Measurements from ENCODE around the gene PTPN5.
A peak's percentile ranks its signal among the peaks of the same experiment; 100 is the strongest.

PTPN5 gene

DNA sequence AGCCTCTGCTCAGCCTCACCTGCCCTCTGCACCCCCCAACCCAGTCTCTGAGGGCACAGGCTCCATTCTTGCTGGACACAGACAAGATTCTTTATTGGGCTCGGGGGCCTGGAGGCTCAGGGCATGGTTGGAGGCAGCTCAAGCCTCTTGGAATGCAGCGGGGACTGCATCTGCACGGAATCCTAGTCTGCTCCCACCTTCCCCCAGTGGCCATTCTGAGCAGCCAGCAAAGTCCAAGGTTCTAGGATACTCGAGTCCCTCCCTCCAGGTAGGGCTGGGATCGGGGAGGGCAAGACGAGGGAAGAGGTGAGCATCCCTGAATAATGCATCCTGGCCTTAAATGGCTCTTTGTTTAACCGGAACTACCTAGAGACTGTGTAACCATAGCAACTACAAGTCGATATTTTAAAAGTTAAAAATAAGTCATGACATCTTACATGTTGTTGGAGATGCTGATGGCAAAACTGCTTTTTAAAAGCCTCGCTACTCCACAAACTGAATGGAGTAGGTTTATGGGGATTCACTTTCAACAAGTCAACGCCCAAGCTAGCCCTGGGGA, 54.9 kb downstream of the PTPN5 start:
- DNase-seq: no peak

DNA sequence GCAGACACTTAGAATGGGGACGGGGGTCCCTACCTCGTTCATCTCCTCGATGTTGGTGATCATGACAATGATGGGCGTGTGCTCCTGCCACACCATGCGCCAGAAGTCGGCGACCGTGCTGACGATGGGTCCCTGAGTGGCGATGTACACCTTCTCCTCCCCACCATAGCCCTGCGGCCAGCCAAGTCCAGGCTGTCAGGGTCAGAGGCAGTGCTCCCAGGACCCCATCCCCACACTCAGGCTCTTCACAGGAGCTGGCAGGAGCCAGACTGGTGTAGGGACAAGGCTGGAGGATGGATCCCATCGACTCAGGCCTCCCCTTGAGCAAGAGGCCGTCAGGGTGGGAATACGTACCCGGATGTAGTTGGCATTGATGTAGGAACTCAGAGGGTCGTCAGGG, 58.4 kb downstream of the PTPN5 start:
- no peak for DNase-seq

- DNase-seq: peak; percentile 53
Measured at GRCh38 chr11:18731949-18732821, 59.4 kb downstream of the PTPN5 start.

GRCh38 chr11:18731441-18731840, 60.2 kb downstream of the PTPN5 start:
- DNase-seq: no peak

DNA sequence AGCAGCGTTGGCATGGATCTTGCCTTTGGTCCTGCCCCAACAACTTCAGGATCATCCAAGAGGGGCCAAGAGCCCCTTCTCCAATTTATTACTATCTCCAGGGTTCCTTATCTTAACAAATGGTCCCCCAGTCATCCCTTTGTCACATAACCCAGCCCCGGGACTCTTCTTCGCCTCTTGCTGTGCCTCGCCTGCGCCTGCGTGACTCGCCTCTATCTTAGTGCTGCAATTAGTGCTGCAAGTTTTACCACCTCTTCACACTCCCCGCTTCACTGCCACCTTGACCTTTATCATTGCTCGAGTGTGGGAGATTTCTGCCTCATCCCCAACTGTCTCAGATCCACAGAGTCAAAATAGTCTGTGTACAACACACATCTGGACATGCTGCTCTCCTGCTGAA, 61.6 kb downstream of the PTPN5 start:
- DNase-seq: no peak

- no peak for DNase-seq
Measured at GRCh38 chr11:18729426-18729825, 62.2 kb downstream of the PTPN5 start.

DNA sequence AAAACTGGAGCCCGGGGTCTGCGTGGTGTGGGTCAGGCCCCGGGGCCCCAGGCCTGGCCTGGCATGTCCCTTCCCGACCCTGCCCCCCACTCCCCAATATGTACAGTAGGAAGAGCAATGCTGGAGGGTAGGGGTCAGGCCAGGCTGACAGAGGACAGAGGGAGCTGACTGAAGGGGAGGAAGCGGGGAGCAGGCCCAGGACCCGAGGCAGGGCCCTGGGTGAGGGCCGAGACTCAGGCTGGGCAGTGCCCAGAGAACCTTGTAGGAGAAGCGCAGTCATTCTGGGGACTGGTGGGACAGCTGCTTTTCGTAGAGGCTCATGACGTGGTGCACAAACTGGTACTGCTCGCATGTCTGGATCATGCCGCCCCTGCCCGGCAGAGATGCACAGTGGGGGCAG, 62.9 kb downstream of the PTPN5 start:
- no peak for DNase-seq

DNA sequence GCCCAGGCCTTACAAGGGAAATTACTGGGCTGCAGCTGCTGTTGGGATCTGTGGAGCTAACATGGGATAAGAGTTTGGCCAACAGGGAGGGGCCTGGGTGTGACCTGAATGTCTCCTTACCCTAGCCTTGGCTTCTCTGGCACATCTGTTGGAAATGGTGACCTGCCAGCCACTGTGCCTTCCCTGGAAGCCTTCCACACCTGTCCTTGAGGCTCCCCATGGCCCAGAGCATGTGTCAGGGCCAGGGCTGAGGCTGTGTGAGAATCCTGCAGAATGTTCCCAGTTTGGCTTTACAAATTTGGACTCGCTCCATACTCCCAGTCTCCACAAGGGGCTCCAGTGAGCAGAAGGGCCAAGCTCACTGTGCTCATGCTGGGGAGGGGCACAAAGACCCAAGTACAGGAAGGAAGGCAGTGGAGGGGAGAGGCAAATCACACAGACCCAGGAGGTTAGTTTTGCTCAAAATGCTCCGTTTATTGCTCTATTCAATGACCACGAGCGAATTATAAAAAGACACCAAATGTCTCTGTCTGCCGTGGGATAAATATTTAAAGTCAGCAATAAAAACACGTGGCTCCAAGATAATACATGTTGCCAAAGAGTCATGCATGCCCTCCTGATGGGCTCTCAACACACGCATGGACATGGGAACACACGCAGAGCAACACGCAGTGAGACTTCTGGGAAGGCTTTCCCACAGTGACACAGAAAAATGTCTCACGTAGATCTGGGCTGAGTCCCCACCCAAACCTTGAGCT, 63.9 kb downstream of the PTPN5 start:
- DNase-seq: peak; percentile 28

- DNase-seq: no peak
Measured at GRCh38 chr11:18726040-18726439, 65.6 kb downstream of the PTPN5 start, which contains the start of gene IGSF22. Gene IGSF22 (minus strand): TSS chr11:18726188. CDS start chr11:18724236, 1,952 bp downstream.

GRCh38 chr11:18723991-18724390, 67.6 kb downstream of the PTPN5 start:
- no peak for DNase-seq

DNA sequence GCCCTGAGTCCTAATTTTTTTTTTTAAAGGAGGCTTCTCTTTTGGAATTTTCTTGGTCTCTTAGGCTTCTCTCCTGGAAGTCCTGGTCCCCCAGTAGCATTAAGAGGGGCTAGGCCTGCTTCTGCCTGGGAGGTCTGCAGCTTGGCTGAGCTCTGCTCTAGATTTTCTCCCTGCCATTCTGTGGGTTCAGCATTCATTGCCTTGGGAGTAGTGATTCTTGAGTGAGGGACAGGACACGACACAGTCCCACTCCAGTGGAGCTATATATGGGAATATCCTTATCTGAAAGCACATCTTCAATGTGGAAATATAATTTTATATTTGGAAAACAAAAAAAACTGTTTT, 69.3 kb downstream of the PTPN5 start:
- DNase-seq: no peak

DNA sequence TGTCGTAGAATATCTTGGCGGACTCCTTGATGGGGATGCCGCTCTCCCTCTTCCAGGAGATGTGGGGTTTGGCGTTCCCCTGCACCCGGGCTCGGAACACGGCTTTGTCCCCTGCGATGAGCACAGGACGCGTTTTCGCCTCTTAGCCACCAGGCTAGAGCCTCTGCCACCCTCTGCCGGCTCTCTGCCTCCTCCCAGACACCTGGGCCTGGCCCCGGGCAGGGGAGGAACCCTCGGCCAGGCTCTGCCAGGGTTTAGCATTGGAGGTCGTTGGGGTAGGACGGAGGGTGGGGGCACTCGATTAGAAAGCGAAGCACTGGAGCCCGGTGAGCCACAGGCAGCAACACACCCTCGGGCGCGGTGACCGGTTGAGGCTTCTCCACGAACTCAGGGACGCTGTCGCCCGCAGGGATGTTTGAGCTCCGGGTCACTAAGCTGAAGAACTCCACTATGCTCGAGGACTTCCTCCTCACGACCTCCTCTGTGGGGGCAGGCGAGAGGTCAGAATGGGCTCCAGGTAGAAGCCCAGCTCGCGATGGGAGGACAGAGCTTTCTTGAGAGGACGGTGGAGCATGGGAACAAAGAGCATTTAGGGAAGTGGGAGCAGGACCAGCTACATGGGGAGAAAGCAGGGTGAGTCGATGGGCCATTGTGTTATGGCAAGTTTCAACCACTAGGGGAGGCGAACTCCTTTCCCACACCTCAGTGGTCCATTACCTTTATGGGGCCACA, 69.9 kb downstream of the PTPN5 start:
- peak; percentile 31 for DNase-seq

- DNase-seq: peak; percentile 72
Measured at GRCh38 chr11:18720808-18721560, 70.6 kb downstream of the PTPN5 start.

- DNase-seq: no peak
Measured at GRCh38 chr11:18720091-18720807, 71.3 kb downstream of the PTPN5 start.

- DNase-seq: no peak
Measured at GRCh38 chr11:18715476-18715875, 76.1 kb downstream of the PTPN5 start.

DNA sequence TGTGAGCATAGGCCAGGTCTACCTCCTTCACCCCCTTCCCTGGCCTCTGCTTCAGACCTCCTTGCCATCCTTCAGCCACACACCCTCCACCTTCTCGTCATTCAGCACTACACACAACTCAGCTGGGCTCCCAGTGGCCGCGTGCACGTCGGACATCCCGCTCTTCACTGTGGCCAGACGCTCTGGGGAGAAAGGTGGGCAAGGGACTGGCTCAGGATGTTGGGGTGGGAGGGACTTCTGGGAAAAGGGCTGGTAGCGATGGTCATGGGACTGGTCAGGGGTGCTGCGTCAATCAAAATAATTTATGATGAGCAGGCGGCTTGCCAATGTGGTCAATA, 77.2 kb downstream of the PTPN5 start:
- DNase-seq: no peak

DNA sequence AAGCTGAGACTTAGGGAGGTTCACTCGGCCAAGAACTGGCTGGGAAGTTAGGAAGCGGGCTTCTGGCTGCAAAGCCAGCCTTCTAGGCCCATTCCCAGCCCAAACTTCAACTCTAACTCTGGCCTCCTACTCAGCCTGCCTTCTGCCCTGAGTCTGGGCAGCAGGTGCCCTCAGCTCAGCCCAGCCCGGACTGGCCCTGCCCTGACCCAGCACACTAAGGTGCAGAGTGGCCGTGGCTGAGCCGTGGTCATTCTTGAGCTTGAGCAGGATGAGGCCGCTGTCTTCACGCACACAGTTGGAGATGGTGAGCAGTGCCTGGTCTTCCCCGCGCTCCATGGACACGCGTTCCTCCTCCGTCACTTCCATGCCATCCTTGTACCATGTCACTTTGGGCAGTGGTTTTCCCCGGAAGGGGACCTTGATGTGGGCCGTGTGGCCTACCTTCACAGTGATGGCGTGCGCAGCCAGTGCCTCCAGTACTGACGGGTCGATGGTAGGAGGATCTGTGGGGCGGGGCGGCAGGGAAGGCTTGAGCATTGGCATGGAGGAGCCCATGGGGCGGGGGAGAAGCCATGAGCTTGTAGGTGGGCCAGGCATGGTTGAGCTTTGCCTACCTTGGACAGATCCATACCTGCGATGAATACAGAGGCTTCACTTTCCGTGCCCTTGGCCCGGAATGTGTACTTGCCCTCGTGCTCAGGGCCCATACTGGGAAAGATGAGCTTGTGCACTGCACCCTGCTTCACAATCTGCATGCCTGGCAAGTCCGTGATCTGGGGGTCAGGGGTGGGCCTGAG, 77.8 kb downstream of the PTPN5 start:
- DNase-seq: no peak

DNA sequence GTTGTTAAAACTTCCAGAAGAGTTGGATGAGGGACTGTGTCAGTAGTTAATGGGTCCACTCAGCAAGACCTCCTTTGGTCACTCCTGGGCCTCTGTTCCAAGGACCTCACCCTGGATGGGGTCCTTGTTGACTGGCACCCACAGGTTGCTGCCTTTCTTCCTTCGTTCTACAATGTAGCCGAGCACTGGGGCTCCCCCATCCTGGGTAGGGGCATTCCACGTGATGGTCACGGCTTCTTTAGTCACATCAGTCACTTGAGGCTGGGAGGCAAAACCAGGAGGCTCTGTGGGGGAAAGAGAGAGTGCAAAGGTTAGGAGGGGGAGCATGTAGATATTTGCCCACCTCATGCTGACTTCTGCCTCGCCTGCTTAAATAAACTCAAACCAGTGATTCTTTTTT, 81.1 kb downstream of the PTPN5 start:
- no peak for DNase-seq

- DNase-seq: no peak
Measured at GRCh38 chr11:18709414-18709813, 82.2 kb downstream of the PTPN5 start.

DNA sequence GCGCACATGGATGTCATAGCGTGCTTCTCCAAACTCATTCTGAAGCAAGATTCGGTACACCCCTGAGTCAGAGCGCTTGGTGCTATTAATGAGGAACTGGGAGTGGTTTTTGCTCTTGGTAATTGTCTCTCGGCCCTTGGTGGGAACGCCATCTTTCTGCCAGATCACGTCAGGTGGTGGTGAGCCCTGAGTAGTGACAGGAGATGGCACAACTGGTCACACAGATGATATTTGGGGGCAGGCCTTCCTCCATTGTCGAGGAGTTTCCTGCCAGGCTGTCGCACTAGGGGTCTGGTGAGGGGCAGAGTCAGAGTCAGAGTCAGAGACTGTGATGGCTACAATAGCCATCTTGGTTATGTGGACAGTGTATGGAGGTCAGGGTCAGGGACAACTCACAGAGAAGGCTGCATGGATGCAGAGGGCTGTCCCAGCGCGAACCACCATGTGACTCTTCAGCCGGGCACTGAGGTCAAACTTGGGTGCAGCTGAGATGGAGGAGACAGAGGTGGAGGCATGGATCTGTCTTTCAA, 83.7 kb downstream of the PTPN5 start:
- DNase-seq: no peak

Data from central memory CD4-positive, alpha-beta T cell (primary cell).